K562 (cell line): ENCODE measurements around the gene KIF1A. TPM values are rescaled to one million over a fixed set of nuclear protein-coding genes. Genes with fewer than 3 reads are reported as not detected.

Experiments used
- ATAC-seq: fragments of 200-7000 bp; cut with Tn5 transposase; 3 replicates; pipeline ENCODE4 v1.9.1; 2020; ENCODE audit warnings: moderate library complexity
- BruUV-seq: library from RNA; stranded (reverse); fragments of 400-500 nt; replicated peaks from 2 replicates; lab custom pipeline; 2021; lab: Mats Ljungman, UMichigan
- CTCF ChIA-PET: fragments of 300-600 bp; formaldehyde crosslinking; extraction: SDS; loops from one replicate; lab custom pipeline; 2021; ENCODE audit warnings: low intra/inter-chr PET ratio; lab: Yijun Ruan, JAX
- POLR2A ChIA-PET: fragments of 300-600, 350-650 bp; sonication (Branson Sonifier 250); formaldehyde crosslinking; extraction: SDS; loops from one replicate; lab custom pipeline; 2021; ENCODE audit warnings: antibody characterized with exemption, inconsistent platforms; lab: Yijun Ruan, JAX
- DNase-seq, 4 experiments: peaks; one replicate each; pipeline versions ENCODE4 v3.0.0 to v3.0.0-alpha.2; 2011 to 2018; ENCODE audit warnings: low spot score in 3 of 4, mixed read lengths in 3 of 4; ENCODE audit errors: extremely low read depth in 1 of 4
- FAIRE-seq: peaks from 2 replicates; lab custom pipeline; 2011; peaks lifted over from hg19 to GRCh38; lab: Jason Lieb, UNC
- H2AFZ ChIP-seq: 2 replicates; pipeline ENCODE4 v1.6.0; 2011; ENCODE audit warnings: low read depth, low read length, control low read depth, inconsistent platforms
- H3K27ac ChIP-seq: fragments of 200-600 bp; 3 replicates; pipeline ENCODE4 v1.8.0; 2011; ENCODE audit warnings: low read depth, mild to moderate bottlenecking, control low read depth, inconsistent platforms, low read length, moderate library complexity, mixed read lengths; ENCODE audit errors: extremely low read depth
- H3K27me3 ChIP-seq, 2 experiments: fragments of 300-600 bp in 1 of 2; 2 replicates in 1 of 2; 3 replicates in 1 of 2; pipeline versions ENCODE4 v1.6.0 to v1.8.0; 2011; ENCODE audit warnings: inconsistent platforms in 2 of 2, low read length in 2 of 2, mild to moderate bottlenecking in 1 of 2, mixed read lengths in 1 of 2, moderate library complexity in 1 of 2; ENCODE audit not compliant: control insufficient read depth in 2 of 2, insufficient read depth in 2 of 2
- H3K36me3 ChIP-seq: fragments of 300-600 bp; 3 replicates; pipeline ENCODE4 v1.8.0; 2011; ENCODE audit warnings: mild to moderate bottlenecking, low read length, inconsistent platforms; ENCODE audit not compliant: control insufficient read depth, insufficient read depth
- H3K4me1 ChIP-seq, 2 experiments: fragments of 200-600 bp in 1 of 2; replicated peaks in 1 of 2; 2 replicates in 1 of 2; 3 replicates in 1 of 2; pipeline versions ENCODE4 v1.5.1 to v1.8.0; 2011; ENCODE audit warnings: inconsistent platforms in 2 of 2, low read length in 2 of 2, mild to moderate bottlenecking in 1 of 2, mixed read lengths in 1 of 2, moderate library complexity in 1 of 2; ENCODE audit not compliant: control insufficient read depth in 2 of 2, insufficient read depth in 2 of 2
- H3K4me2 ChIP-seq: 2 replicates; pipeline ENCODE4 v1.6.1; 2011; ENCODE audit warnings: low read length, control low read depth, inconsistent platforms, mixed read lengths; ENCODE audit not compliant: insufficient read depth
- H3K4me3 ChIP-seq: fragments of 200-600 bp; sonication (generic), shearing (Covaris generic); 2 replicates; pipeline ENCODE4 v1.5.1; 2016; ENCODE audit warnings: control low read depth, inconsistent platforms
- H3K79me2 ChIP-seq: fragments of 200-600 bp; 3 replicates; pipeline ENCODE4 v1.8.0; 2011; ENCODE audit warnings: low read length, inconsistent platforms; ENCODE audit not compliant: control insufficient read depth, insufficient read depth
- H3K9ac ChIP-seq, 2 experiments: 2 replicates each; pipeline versions ENCODE4 v1.6.0 to v1.6.1; 2011; ENCODE audit warnings: low read depth in 2 of 2, low read length in 2 of 2, control low read depth in 1 of 2, inconsistent platforms in 1 of 2, mild to moderate bottlenecking in 1 of 2, mixed read lengths in 1 of 2; ENCODE audit not compliant: insufficient read depth in 1 of 2
- H3K9me1 ChIP-seq: one replicate; pipeline ENCODE4 v1.6.0; 2011; ENCODE audit warnings: inconsistent platforms, mild to moderate bottlenecking, low read length, moderate library complexity; ENCODE audit not compliant: control insufficient read depth, insufficient read depth
- H3K9me3 ChIP-seq: replicated peaks from 2 replicates; pipeline ENCODE4 v1.5.1; 2011; ENCODE audit warnings: low read depth, low read length, inconsistent platforms; ENCODE audit not compliant: control insufficient read depth, insufficient read depth
- H4K20me1 ChIP-seq: replicated peaks from 2 replicates; pipeline ENCODE4 v1.6.1; 2011; ENCODE audit warnings: low read length, inconsistent platforms, mixed read lengths; ENCODE audit not compliant: control insufficient read depth, insufficient read depth
- HDAC3 ChIP-seq: fragments of 450-650 bp; IDR thresholded peaks from 2 replicates; pipeline ENCODE4 v1.6.1; 2018; ENCODE audit warnings: borderline replicate concordance, mild to moderate bottlenecking, moderate library complexity; ENCODE audit not compliant: partially characterized antibody
- NFIC ChIP-seq: fragments of 450-650 bp; IDR thresholded peaks from 2 replicates; pipeline ENCODE4 v1.6.1; 2017; ENCODE audit warnings: mild to moderate bottlenecking, inconsistent platforms
- RAD51 ChIP-seq: fragments of 450-650 bp; IDR thresholded peaks from 2 replicates; pipeline ENCODE4 v1.7.1; 2016; ENCODE audit warnings: low read depth, mild to moderate bottlenecking, borderline replicate concordance
- SRSF7 ChIP-seq: fragments of 200-400 bp; formaldehyde crosslinking; optimal IDR thresholded peaks from 2 replicates; pipeline ENCODE3; 2017; ENCODE audit warnings: mild to moderate bottlenecking, low read depth, low read length
- ZNF263 ChIP-seq: sonication (generic); formaldehyde crosslinking; IDR thresholded peaks from 2 replicates; pipeline ENCODE4 v1.8.0; 2022; ENCODE audit warnings: mild to moderate bottlenecking, missing genetic modification reagents, borderline replicate concordance
- WGBS: fragments of 100-300 bp; shearing (Covaris generic); methylation state at CpG from one replicate; pipeline ENCODE4 v1.1.6; 2016; ENCODE audit warnings: low coverage, mixed read lengths; ENCODE audit not compliant: insufficient coverage; ENCODE audit errors: missing lambda C conversion rate; 5-methylcytosine and 5-hydroxymethylcytosine counted together
- in situ Hi-C: fragments of 300-500 bp; cut with MboI; formaldehyde crosslinking; loops from 4 replicates; pipeline ENCODE4 v1.15.0; 2018; ENCODE audit warnings: inconsistent platforms, mixed read lengths
- intact Hi-C: fragments of 100-400 bp; cut with micrococcal nuclease; formaldehyde crosslinking; loops from 2 replicates; pipeline ENCODE4 v1.14.2; 2022
- polyA plus RNA-seq, 8 experiments: library from polyadenylated mRNA; depleted of rRNA in 4 of 8; stranded (reverse) in 5 of 8; unstranded in 3 of 8; fragments of >200 nt; fragmentation: Nextera tagmentation in 2 of 8; fragmentation: Illumina TruSeq in 1 of 8; extraction: Ambion mirVana in 2 of 8; extraction: Trizol in 1 of 8; gene quantifications; 2 replicates each; pipeline versions ENCODE4 v1.2.1 to v1.2.3, GENCODE V29; 2011 to 2014; ENCODE audit warnings: inconsistent platforms in 1 of 8, missing spikeins in 1 of 8
- total RNA-seq, 7 experiments: library from RNA; depleted of rRNA in 6 of 7; stranded (reverse); fragments of >200 nt in 6 of 7; fragmentation: Illumina TruSeq in 2 of 7; extraction: Trizol in 2 of 7; gene quantifications; 2 replicates each; pipeline versions ENCODE4 v1.2.1 to v1.2.3, GENCODE V29; 2011 to 2021; ENCODE audit warnings: low replicate concordance in 1 of 7
- TF ChIP-seq, protein P1 (sequence below): IDR thresholded peaks from 2 replicates; pipeline ENCODE4 v1.6.1; 2012; ENCODE audit warnings: low read depth, low read length, improper control_type of control experiment, borderline replicate concordance

KIF1A gene
- total and polyA plus RNA-seq, 9 of the 15 experiments (the other 6 are each of a cell fraction or from before 2014, with no cell fraction given), result 0.07 to 1.4 (median 0.45) TPM; not detected in 2

GRCh38 chr2:240848900-240849680 is 29.1 kb upstream of the KIF1A start:
- Histone ChIP-seq H3K4me1 (peaks cover 0 to 9% of the 10 kb centered on the region in 2 experiments; a peak in 2 of 5 replicates), H3K27ac (no peak overlapping the region), H3K27me3 (peaks cover 0 to 5% of the 10 kb centered on the region in 2 experiments; a peak in 1 of 5 replicates), H3K4me3 (no peak overlapping the region), H4K20me1 (no peaks in the 10 kb centered on the region), H3K9me1 (no peaks in the 10 kb centered on the region), H3K79me2 (no peaks in the 10 kb centered on the region), H3K4me2 (no peak overlapping the region), H3K9ac (no peak overlapping the region), H2AFZ (no peak overlapping the region), H3K36me3 (no peaks in the 10 kb centered on the region), H3K9me3 (no peaks in the 10 kb centered on the region)
- in situ Hi-C loops, result no loop called here
- ChIA-PET POLR2A (no interaction called here), CTCF (interaction anchor here (0.5 kb wide), 1 partner anchor 26 kb away, joined by 3 read pairs; no protein-coding TSS in a partner anchor)
- no peak for TF ChIP-seq SRSF7
- TF ChIP-seq NFIC, result no peak
- TF ChIP-seq, protein P1, sequence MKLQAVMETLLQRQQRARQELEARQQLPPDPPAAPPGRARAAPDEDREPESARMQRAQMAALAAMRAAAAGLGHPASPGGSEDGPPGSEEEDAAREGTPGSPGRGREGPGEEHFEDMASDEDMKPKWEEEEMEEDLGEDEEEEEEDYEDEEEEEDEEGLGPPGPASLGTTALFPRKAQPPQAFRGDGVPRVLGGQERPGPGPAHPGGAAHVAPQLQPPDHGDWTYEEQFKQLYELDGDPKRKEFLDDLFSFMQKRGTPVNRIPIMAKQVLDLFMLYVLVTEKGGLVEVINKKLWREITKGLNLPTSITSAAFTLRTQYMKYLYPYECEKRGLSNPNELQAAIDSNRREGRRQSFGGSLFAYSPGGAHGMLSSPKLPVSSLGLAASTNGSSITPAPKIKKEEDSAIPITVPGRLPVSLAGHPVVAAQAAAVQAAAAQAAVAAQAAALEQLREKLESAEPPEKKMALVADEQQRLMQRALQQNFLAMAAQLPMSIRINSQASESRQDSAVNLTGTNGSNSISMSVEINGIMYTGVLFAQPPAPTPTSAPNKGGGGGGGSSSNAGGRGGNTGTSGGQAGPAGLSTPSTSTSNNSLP, result no peak
- no peak for TF ChIP-seq RAD51
- TF ChIP-seq HDAC3, result no peak
- peak; percentile 61 for TF ChIP-seq ZNF263 (CRISPR knock-in tag)
- no TSS peak for BruUV-seq
- WGBS, result 2% methylated on average over 7 of the region's 12 CpGs
- FAIRE-seq (no peak), ATAC-seq (no peak), DNase-seq (no peak)
- intact Hi-C loops, result no loop called here
